Panc1 (cell line): Measurements from ENCODE around the gene RESF1.

Source experiments
- SIN3A ChIP-seq: IDR thresholded peaks from 2 replicates; pipeline ENCODE4 v1.6.1; 2012; ENCODE audit warnings: low read depth, mild to moderate bottlenecking, low read length, moderate library complexity, borderline replicate concordance; ENCODE audit not compliant: insufficient read depth
- TF ChIP-seq, protein P1 (sequence below): fragments of 450-650 bp; IDR thresholded peaks from 2 replicates; pipeline ENCODE4 v1.5.1; 2017; ENCODE audit warnings: mild to moderate bottlenecking
- TF ChIP-seq, protein P2 (sequence below), 2 experiments: IDR thresholded peaks; 2 replicates each; pipeline ENCODE4 v1.6.1; 2011 to 2012; ENCODE audit warnings: low read depth in 2 of 2, control low read depth in 1 of 2, low read length in 1 of 2, mild to moderate bottlenecking in 1 of 2, moderate library complexity in 1 of 2; ENCODE audit not compliant: insufficient read depth in 1 of 2

DNA sequence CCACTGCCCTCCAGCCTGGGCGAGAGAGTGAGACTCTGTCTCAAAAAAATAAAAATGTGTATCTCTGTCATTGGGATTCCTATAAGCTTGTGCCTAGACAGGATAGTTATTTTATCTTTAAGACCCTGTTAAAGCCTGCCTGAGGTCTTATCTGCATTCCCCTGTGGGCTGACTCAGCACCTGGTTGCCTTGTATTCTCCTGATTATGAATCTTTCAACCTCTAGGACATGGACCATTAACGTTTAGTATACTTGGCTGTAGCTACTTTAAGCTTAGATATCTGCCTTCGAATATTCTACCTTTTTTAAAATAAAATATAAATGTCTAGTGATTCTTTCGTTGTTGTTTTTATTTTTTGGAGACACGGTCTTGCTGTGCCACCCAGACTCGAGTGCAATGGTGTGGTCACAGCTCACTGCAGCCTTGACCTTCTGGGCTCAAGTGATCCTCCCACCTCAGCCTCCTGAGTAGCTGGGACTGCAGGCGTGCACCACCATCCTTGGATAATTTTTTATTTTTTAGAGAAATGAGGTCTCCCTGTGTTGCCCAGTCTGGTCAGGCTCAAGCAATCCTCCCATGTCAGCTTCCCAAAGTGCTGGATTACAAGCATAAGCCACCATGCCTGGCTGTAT is 41.3 kb downstream of the RESF1 start:
- TF ChIP-seq, protein P1, sequence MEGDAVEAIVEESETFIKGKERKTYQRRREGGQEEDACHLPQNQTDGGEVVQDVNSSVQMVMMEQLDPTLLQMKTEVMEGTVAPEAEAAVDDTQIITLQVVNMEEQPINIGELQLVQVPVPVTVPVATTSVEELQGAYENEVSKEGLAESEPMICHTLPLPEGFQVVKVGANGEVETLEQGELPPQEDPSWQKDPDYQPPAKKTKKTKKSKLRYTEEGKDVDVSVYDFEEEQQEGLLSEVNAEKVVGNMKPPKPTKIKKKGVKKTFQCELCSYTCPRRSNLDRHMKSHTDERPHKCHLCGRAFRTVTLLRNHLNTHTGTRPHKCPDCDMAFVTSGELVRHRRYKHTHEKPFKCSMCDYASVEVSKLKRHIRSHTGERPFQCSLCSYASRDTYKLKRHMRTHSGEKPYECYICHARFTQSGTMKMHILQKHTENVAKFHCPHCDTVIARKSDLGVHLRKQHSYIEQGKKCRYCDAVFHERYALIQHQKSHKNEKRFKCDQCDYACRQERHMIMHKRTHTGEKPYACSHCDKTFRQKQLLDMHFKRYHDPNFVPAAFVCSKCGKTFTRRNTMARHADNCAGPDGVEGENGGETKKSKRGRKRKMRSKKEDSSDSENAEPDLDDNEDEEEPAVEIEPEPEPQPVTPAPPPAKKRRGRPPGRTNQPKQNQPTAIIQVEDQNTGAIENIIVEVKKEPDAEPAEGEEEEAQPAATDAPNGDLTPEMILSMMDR, result no peak
- TF ChIP-seq, protein P2, sequence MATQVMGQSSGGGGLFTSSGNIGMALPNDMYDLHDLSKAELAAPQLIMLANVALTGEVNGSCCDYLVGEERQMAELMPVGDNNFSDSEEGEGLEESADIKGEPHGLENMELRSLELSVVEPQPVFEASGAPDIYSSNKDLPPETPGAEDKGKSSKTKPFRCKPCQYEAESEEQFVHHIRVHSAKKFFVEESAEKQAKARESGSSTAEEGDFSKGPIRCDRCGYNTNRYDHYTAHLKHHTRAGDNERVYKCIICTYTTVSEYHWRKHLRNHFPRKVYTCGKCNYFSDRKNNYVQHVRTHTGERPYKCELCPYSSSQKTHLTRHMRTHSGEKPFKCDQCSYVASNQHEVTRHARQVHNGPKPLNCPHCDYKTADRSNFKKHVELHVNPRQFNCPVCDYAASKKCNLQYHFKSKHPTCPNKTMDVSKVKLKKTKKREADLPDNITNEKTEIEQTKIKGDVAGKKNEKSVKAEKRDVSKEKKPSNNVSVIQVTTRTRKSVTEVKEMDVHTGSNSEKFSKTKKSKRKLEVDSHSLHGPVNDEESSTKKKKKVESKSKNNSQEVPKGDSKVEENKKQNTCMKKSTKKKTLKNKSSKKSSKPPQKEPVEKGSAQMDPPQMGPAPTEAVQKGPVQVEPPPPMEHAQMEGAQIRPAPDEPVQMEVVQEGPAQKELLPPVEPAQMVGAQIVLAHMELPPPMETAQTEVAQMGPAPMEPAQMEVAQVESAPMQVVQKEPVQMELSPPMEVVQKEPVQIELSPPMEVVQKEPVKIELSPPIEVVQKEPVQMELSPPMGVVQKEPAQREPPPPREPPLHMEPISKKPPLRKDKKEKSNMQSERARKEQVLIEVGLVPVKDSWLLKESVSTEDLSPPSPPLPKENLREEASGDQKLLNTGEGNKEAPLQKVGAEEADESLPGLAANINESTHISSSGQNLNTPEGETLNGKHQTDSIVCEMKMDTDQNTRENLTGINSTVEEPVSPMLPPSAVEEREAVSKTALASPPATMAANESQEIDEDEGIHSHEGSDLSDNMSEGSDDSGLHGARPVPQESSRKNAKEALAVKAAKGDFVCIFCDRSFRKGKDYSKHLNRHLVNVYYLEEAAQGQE (IDR thresholded peaks at IDR 0.05; ENCODE audit: insufficient read depth in 1 of 2, low read depth in 2 of 2, low read length in 1 of 2), result no peak
- no peak for TF ChIP-seq SIN3A
